Stimulated activated CD4-positive, alpha-beta T cell treated with anti-CD3 and anti-CD28 coated beads, Interleukin-4, amount 100 ng/mL, for 4 hours (primary cell): ENCODE results near the gene APLF.
"Not testable (repeated sequence)": the region's sequence is repeated elsewhere in the genome, so short reads cannot be mapped to it uniquely, and the experiment has no call there.

Experiments used
- DNase-seq, 2 experiments: peaks; one replicate each; pipeline ENCODE4 v3.0.0-alpha.2; 2020

The APLF gene

GRCh38 chr2:68441179-68441993 lies 26.0 kb upstream of the APLF start:
- DNase-seq = peak; percentile 66 to 75

GRCh38 chr2:68441994-68442322 lies 25.4 kb upstream of the APLF start:
- DNase-seq = no peak

DNA sequence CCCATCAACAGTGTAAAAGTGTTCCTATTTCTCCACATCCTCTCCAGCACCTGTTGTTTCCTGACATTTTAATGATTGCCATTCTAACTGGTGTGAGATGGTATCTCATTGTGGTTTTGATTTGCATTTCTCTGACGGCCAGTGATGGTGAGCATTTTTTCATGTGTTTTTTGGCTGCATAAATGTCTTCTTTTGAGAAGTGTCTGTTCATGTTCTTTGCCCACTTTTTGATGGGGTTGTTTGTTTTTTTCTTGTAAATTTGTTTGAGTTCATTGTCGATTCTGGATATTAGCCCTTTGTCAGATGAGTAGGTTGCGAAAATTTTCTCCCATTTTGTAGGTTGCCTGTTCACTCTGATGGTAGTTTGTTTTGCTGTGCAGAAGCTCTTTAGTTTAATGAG lies 21.0 kb upstream of the APLF start:
- DNase-seq = not testable (repeated sequence)

- DNase-seq = no peak
Measured at GRCh38 chr2:68447118-68447517, 20.3 kb upstream of the APLF start.

GRCh38 chr2:68448671-68449653 lies 18.4 kb upstream of the APLF start:
- DNase-seq = no peak

GRCh38 chr2:68452158-68452900 lies 15.1 kb upstream of the APLF start:
- DNase-seq = no peak

DNA sequence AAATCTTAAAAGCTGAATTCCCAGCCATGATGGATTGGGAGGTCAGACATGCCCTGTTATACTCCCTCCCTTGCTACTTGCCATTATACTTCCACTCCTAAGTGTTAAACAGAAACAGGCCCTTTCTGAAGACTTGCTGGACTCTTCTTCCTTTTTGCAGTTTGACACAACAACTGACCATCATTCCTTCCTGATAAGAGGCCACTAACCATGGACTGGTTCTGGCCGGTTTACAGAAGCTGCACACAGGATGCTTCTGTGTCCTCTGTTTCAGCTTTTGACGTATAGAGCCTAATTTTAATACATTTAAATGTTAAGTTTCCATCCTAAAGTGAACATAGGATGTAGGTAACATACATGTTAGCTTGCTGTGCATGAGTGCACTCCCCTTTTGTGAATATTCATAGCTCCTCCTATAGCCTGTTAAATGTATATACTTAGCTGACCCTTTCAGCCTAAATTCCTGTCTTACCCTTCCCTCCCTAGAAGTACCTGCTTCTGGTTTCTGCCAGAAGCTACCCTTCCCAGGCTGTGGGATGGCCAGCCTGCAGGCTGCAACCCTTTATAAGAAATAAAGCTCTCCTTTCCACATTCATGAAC lies 13.5 kb upstream of the APLF start:
- no peak for DNase-seq

- DNase-seq = no peak
Measured at GRCh38 chr2:68454719-68455118, 12.7 kb upstream of the APLF start.

- no peak for DNase-seq
Measured at GRCh38 chr2:68456198-68456597, 11.2 kb upstream of the APLF start.

DNA sequence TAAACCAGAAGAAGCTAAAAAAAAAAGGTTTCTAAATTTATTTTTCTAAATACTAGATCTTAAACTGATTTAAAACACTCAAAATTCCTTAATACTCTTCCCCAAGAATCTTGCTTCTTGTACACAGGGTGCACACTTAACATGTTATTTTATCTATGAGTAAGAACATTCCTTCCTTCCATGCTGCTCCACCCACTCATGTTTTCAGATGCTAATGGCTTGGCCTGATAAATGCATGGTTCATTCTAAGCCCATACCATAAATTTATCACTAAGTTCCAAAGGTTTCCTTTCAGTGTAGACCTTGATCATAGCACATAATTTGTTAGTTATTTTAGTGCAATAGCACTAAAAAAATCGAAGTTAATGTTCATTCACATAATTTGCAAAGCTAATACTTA lies 8.4 kb upstream of the APLF start:
- DNase-seq = no peak

GRCh38 chr2:68463287-68463877 lies 4.0 kb upstream of the APLF start:
- DNase-seq = no peak

- DNase-seq = no peak
Measured at GRCh38 chr2:68464651-68465050, 2.7 kb upstream of the APLF start.

- peak in 1 of 2 experiments; percentile 43 for DNase-seq
Measured at GRCh38 chr2:68465081-68465916, 2.1 kb upstream of the APLF start.

- DNase-seq = peak; percentile 39 to 61
Measured at GRCh38 chr2:68466361-68466777, 1.0 kb upstream of the APLF start.

DNA sequence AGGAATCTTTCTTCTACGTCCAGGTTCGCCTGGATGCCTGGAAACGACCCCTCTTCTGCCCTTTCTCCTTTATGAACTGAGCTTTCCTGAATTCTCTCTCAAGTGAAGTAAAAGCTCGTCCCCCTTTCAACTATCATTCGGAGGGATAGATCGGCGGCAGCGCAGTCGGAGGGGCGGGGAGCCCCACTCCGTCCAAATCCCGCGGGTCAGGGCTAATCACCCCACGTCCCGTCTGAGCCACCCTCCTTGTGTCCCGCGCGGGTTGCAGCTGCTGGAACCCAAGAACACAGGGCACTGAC lies 658 bp upstream of the APLF start:
- DNase-seq = no peak

GRCh38 chr2:68468801-68469200 lies 1.4 kb downstream of the APLF start:
- DNase-seq = no peak

DNA sequence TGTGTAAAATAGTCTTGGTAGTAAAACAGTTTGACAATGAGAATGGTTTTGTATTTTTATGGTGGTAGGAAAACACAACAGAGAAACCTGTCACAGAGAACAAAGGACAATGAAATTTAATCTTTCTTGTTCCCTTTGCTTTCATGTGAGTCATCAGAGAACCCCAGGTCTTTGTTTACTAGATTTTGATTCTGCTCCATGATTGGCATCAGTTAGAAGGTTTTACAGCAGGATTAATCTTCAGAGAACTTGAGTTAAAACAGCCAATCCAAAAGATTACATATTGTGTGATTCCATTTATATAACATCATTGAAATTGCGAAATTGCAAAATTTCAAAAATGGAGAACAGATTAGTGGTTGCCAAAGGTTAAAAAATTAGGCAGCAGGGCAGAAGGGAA lies 2.5 kb downstream of the APLF start:
- no peak for DNase-seq

DNA sequence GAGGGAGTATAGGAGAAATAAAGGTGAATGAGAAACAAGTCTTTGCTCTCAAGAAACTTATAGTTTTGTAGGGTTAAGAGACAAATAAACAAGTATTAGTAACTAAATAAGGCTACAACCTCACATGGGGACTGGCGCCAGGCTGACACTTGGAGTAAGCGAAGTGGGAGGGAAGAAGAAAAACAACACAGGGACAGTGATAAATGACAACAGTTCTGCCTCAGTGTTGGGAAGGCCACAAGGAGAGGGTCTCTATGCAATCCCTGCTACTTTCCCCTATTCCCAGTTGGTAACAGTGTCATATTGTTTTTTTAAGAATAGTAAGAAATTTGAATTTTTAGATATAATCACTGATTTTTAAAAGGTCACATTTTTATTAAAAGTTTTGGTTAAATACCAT lies 4.0 kb downstream of the APLF start:
- no peak for DNase-seq

GRCh38 chr2:68472796-68473414 lies 5.5 kb downstream of the APLF start:
- no peak for DNase-seq

- no peak for DNase-seq
Measured at GRCh38 chr2:68475110-68475509, 7.7 kb downstream of the APLF start.

GRCh38 chr2:68475576-68475975 lies 8.2 kb downstream of the APLF start:
- DNase-seq = no peak
